ENCODE measurements around the gene CLMN. TPM values are rescaled to one million over a fixed set of nuclear protein-coding genes. Genes with fewer than 3 reads are reported as not detected.

CLMN gene
- total RNA-seq, 1 donor from 2014 or later = 26.8 TPM

GRCh38 chr14:95253039-95253630 lies 66.6 kb downstream of the CLMN start:
- DNase-seq (no peak), ATAC-seq (no peak)
- Histone ChIP-seq H3K9me3 (no peaks in the 10 kb centered on the region), H3K27ac (no peak overlapping the region), H3K36me3 (no peaks in the 10 kb centered on the region), H3K4me1 (peaks cover 12% of the 10 kb centered on the region), H3K27me3 (ENCODE audit: low read depth) (no peaks in the 10 kb centered on the region), H3K4me3 (no peak overlapping the region)
- intact Hi-C loops (cut with DNase I) = no loop called here
- TF ChIP-seq CTCF (IDR thresholded peaks at IDR 0.05) = no peak

- DNase-seq = no peak
- Histone ChIP-seq H3K4me1 (peaks cover 12% of the 10 kb centered on the region), H3K9me3 (no peaks in the 10 kb centered on the region), H3K36me3 (no peaks in the 10 kb centered on the region), H3K27me3 (ENCODE audit: low read depth) (no peaks in the 10 kb centered on the region), H3K4me3 (no peak overlapping the region), H3K27ac (no peak overlapping the region)
- no peak for ATAC-seq
- intact Hi-C loops (cut with DNase I) = no loop called here
- TF ChIP-seq CTCF (IDR thresholded peaks at IDR 0.05) = no peak
These were observed 67.5 kb downstream of the CLMN start for GRCh38 chr14:95252219-95252618.

GRCh38 chr14:95250936-95251335 lies 68.8 kb downstream of the CLMN start:
- ATAC-seq = no peak
- Histone ChIP-seq H3K36me3 (no peaks in the 10 kb centered on the region), H3K27ac (no peak overlapping the region), H3K4me1 (peaks cover 11% of the 10 kb centered on the region), H3K9me3 (no peaks in the 10 kb centered on the region), H3K27me3 (ENCODE audit: low read depth) (no peaks in the 10 kb centered on the region), H3K4me3 (no peak overlapping the region)
- no peak for DNase-seq
- intact Hi-C loops (cut with DNase I) = no loop called here
- no peak for TF ChIP-seq CTCF (IDR thresholded peaks at IDR 0.05)

GRCh38 chr14:95250140-95250769 lies 69.5 kb downstream of the CLMN start:
- no peaks in the 10 kb centered on the region for H3K27me3 ChIP-seq (ENCODE audit: low read depth)
- no peak overlapping the region for H3K27ac ChIP-seq
- intact Hi-C loops (cut with DNase I) = no loop called here
- no peak overlapping the region for H3K4me3 ChIP-seq
- DNase-seq (no peak), ATAC-seq (no peak)
- no peaks in the 10 kb centered on the region for H3K36me3 ChIP-seq
- H3K4me1 ChIP-seq = peaks cover 4% of the 10 kb centered on the region
- no peak for TF ChIP-seq CTCF (IDR thresholded peaks at IDR 0.05)
- no peaks in the 10 kb centered on the region for H3K9me3 ChIP-seq

GRCh38 chr14:95248432-95248831 lies 71.3 kb downstream of the CLMN start:
- no peaks in the 10 kb centered on the region for H3K27me3 ChIP-seq (ENCODE audit: low read depth)
- intact Hi-C loops (cut with DNase I) = no loop called here
- H3K27ac ChIP-seq = no peak overlapping the region
- no peaks in the 10 kb centered on the region for H3K36me3 ChIP-seq
- no peak overlapping the region for H3K4me3 ChIP-seq
- DNase-seq (no peak), ATAC-seq (no peak)
- H3K4me1 ChIP-seq = no peaks in the 10 kb centered on the region
- no peaks in the 10 kb centered on the region for H3K9me3 ChIP-seq
- no peak for TF ChIP-seq CTCF (IDR thresholded peaks at IDR 0.05)

Data from lower lobe of right lung (tissue), 2 donors.